H9 (cell line): ENCODE results near the gene WDR27. TPM values are rescaled to one million over a fixed set of nuclear protein-coding genes. Genes with fewer than 3 reads are reported as not detected.

Experiments
- DNase-seq: peaks from one replicate; pipeline ENCODE4 v3.0.0-alpha.2; 2017
- H2AFZ ChIP-seq: one replicate; pipeline ENCODE4 v1.6.1; 2013; ENCODE audit warnings: mild to moderate bottlenecking, low read length, control low read depth, moderate library complexity
- H2AK5ac ChIP-seq: 2 replicates; pipeline ENCODE4 v1.6.1; 2013; ENCODE audit warnings: low read length, control low read depth, mixed read lengths; ENCODE audit not compliant: insufficient read length
- H2BK120ac ChIP-seq: one replicate; pipeline ENCODE4 v1.6.1; 2013; ENCODE audit warnings: low read depth, mild to moderate bottlenecking, low read length, control low read depth, inconsistent platforms; ENCODE audit not compliant: poor library complexity, severe bottlenecking
- H2BK12ac ChIP-seq: 2 replicates; pipeline ENCODE4 v1.6.1; 2013; ENCODE audit warnings: low read length, control low read depth, mixed read lengths, low read depth; ENCODE audit not compliant: insufficient read length
- H2BK15ac ChIP-seq: 2 replicates; pipeline ENCODE4 v1.6.1; 2013; ENCODE audit warnings: low read depth, low read length, control low read depth
- H2BK20ac ChIP-seq: one replicate; pipeline ENCODE4 v1.6.1; 2013; ENCODE audit warnings: low read depth, mild to moderate bottlenecking, low read length, control low read depth, inconsistent platforms; ENCODE audit not compliant: poor library complexity, severe bottlenecking
- H2BK5ac ChIP-seq: 2 replicates; pipeline ENCODE4 v1.6.1; 2013; ENCODE audit warnings: low read length, control low read depth, mixed read lengths; ENCODE audit not compliant: insufficient read length
- H3K14ac ChIP-seq: 2 replicates; pipeline ENCODE4 v1.6.1; 2013; ENCODE audit warnings: low read length, control low read depth; ENCODE audit not compliant: insufficient read depth
- H3K18ac ChIP-seq: 2 replicates; pipeline ENCODE4 v1.6.1; 2013; ENCODE audit warnings: low read depth, mild to moderate bottlenecking, mixed read lengths, low read length, control low read depth; ENCODE audit not compliant: insufficient read length
- H3K23ac ChIP-seq: 2 replicates; pipeline ENCODE4 v1.6.1; 2013; ENCODE audit warnings: low read length, control low read depth, mixed read lengths, low read depth; ENCODE audit not compliant: insufficient read length
- H3K23me2 ChIP-seq: 2 replicates; pipeline ENCODE4 v1.6.1; 2013; ENCODE audit warnings: low read depth, mild to moderate bottlenecking, mixed read lengths, low read length, control low read depth; ENCODE audit not compliant: insufficient read length, poor library complexity, severe bottlenecking
- H3K27ac ChIP-seq: 2 replicates; pipeline ENCODE4 v1.5.1; 2013; ENCODE audit warnings: low read length, control low read depth, mixed read lengths, low read depth; ENCODE audit not compliant: insufficient read length
- H3K27me3 ChIP-seq: 2 replicates; pipeline ENCODE4 v1.6.1; 2013; ENCODE audit warnings: low read length, control low read depth, inconsistent platforms; ENCODE audit not compliant: insufficient read depth
- H3K4ac ChIP-seq: 2 replicates; pipeline ENCODE4 v1.6.1; 2013; ENCODE audit warnings: low read depth, mild to moderate bottlenecking, control low read depth, inconsistent platforms, low read length, moderate library complexity
- H3K4me1 ChIP-seq: 2 replicates; pipeline ENCODE4 v1.6.1; 2013; ENCODE audit warnings: low read length, control low read depth, inconsistent platforms; ENCODE audit not compliant: insufficient read depth
- H3K4me2 ChIP-seq: 2 replicates; pipeline ENCODE4 v1.6.1; 2013; ENCODE audit warnings: low read length, control low read depth, mixed read lengths; ENCODE audit not compliant: insufficient read length, insufficient read depth
- H3K56ac ChIP-seq: 2 replicates; pipeline ENCODE4 v1.6.1; 2013; ENCODE audit warnings: low read depth, mild to moderate bottlenecking, mixed read lengths, low read length, control low read depth; ENCODE audit not compliant: insufficient read length
- H3K79me1 ChIP-seq: 2 replicates; pipeline ENCODE4 v1.6.1; 2013; ENCODE audit warnings: low read depth, mild to moderate bottlenecking, moderate library complexity, low read length, control low read depth, inconsistent platforms; ENCODE audit not compliant: insufficient read depth, poor library complexity, severe bottlenecking
- H3K79me2 ChIP-seq: 2 replicates; pipeline ENCODE4 v1.6.1; 2013; ENCODE audit warnings: low read length, control low read depth, inconsistent platforms; ENCODE audit not compliant: insufficient read depth
- H3K9ac ChIP-seq: 2 replicates; pipeline ENCODE4 v1.6.1; 2013; ENCODE audit warnings: low read length, control low read depth, mixed read lengths; ENCODE audit not compliant: insufficient read length; ENCODE audit errors: extremely low read depth
- H3K9me3 ChIP-seq: one replicate; pipeline ENCODE4 v1.6.1; 2013; ENCODE audit warnings: low read depth, low read length, inconsistent platforms; ENCODE audit not compliant: control insufficient read depth
- H3T11ph ChIP-seq: one replicate; pipeline ENCODE4 v1.6.1; 2013; ENCODE audit warnings: mild to moderate bottlenecking, low read length, control low read depth, inconsistent platforms
- H4K20me1 ChIP-seq: one replicate; pipeline ENCODE4 v1.6.1; 2013; ENCODE audit not compliant: control insufficient read depth, insufficient read length, insufficient read depth
- H4K5ac ChIP-seq: 2 replicates; pipeline ENCODE4 v1.6.1; 2013; ENCODE audit warnings: low read depth, mild to moderate bottlenecking, mixed read lengths, low read length, control low read depth; ENCODE audit not compliant: insufficient read length
- H4K8ac ChIP-seq: replicated peaks from 2 replicates; pipeline ENCODE4 v1.6.1; 2013; ENCODE audit warnings: low read length, control low read depth, mixed read lengths, low read depth; ENCODE audit not compliant: insufficient read length
- H4K91ac ChIP-seq: 2 replicates; pipeline ENCODE4 v1.6.1; 2013; ENCODE audit warnings: low read depth, mild to moderate bottlenecking, moderate library complexity, mixed read lengths, low read length, control low read depth; ENCODE audit not compliant: insufficient read length
- H3K27ac Mint-ChIP-seq, 3 experiments: 2 replicates in 2 of 3; 3 replicates in 1 of 3; pipeline ENCODE4 v1.8.0; 2020 to 2021; ENCODE audit warnings: mixed read lengths in 3 of 3, mild to moderate bottlenecking in 1 of 3, moderate library complexity in 1 of 3
- H3K27me3 Mint-ChIP-seq: 2 replicates; pipeline ENCODE4 v1.8.0; 2021; ENCODE audit warnings: low read depth, mild to moderate bottlenecking, moderate library complexity, mixed read lengths
- H3K36me3 Mint-ChIP-seq, 3 experiments: 2 replicates in 2 of 3; 3 replicates in 1 of 3; pipeline ENCODE4 v1.8.0; 2020 to 2021; ENCODE audit warnings: low read depth in 3 of 3, mixed read lengths in 3 of 3; ENCODE audit not compliant: insufficient read depth in 1 of 3
- H3K4me1 Mint-ChIP-seq, 2 experiments: 2 replicates each; pipeline ENCODE4 v1.8.0; 2020; ENCODE audit warnings: mixed read lengths in 2 of 2
- H3K4me3 Mint-ChIP-seq, 2 experiments: 2 replicates in 1 of 2; 3 replicates in 1 of 2; pipeline ENCODE4 v1.8.0; 2020 to 2021; ENCODE audit warnings: mild to moderate bottlenecking in 2 of 2, mixed read lengths in 2 of 2, moderate library complexity in 1 of 2
- H3K9me3 Mint-ChIP-seq, 2 experiments: 2 replicates in 1 of 2; 3 replicates in 1 of 2; pipeline ENCODE4 v1.8.0; 2020; ENCODE audit warnings: mild to moderate bottlenecking in 2 of 2, mixed read lengths in 2 of 2, moderate library complexity in 1 of 2
- CTCF ChIP-seq: fragments of 200-600 bp; sonication (generic); conservative IDR thresholded peaks from 3 replicates; pipeline ENCODE4 v1.8.0; 2021; ENCODE audit warnings: antibody characterized with exemption, mild to moderate bottlenecking
- WGBS: extraction: QIAGEN DNeasy Blood & Tissue Kit; methylation state at CpG from one replicate; pipeline ENCODE4 v1.1.7; 2013; ENCODE audit warnings: missing lambda C conversion rate, low lambda C conversion rate, mixed read lengths; ENCODE audit not compliant: insufficient read length; ENCODE audit errors: extremely low coverage; 5-methylcytosine and 5-hydroxymethylcytosine counted together
- total RNA-seq: library from RNA; stranded (reverse); gene quantifications from 2 replicates; pipeline ENCODE4 v1.2.1, GENCODE V29; 2021

The WDR27 gene
- total RNA-seq, 1 experiment from 2014 or later, result 48.7 TPM

DNA sequence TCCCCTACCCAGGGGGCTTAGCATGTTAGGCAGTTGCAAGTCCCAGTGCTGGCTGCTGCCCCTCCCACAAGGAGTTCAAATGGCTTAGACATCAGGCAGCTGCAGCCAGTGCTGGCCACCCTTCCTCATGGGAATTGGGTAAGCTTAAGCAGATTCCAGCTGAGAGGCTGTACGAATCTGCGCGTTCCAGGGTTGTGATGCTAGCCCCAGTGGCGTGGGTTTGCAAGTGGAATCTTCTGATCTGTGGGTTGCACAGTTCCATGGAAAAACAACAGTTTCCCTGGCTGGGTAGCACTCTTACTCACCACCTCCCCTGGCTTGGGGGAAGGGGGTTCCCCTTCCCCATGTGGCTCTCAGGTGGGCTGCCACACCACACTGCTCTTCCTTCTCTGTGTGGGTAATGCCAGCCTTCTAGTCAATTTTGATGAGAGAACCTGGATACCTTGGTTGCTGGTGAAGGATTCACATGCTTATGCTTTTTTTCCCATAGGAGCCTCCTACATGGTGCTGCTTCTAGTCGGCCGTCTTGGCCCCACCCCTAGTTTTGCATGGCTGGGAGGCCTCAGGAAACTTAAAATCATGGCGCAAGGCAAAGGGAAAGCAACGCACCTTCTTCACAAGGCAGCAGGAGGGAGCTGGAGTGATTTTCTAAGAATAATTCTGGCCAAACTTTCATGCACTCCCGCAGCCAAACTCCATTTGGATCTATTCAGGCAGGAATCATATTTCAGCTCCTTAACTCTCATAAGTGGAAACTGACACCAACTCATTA, 36.6 kb upstream of the WDR27 start:
- Mint-ChIP-seq H3K27me3 (peaks cover 7% of the 10 kb centered on the region), H3K4me3 (no peak overlapping the region), H3K27ac (no peak overlapping the region), H3K9me3 (no peaks in the 10 kb centered on the region), H3K4me1 (peaks cover 3 to 5% of the 10 kb centered on the region in 2 experiments; a peak in 1 of 4 replicates), H3K36me3 (no peaks in the 10 kb centered on the region)
- H3K4ac ChIP-seq, result no peak overlapping the region
- H3K23ac ChIP-seq, result no peak overlapping the region
- H3K14ac ChIP-seq, result no peak overlapping the region; the same call in 1 of the 2 replicates
- no peak overlapping the region for H3K18ac ChIP-seq
- no peak overlapping the region for H4K5ac ChIP-seq
- no peak overlapping the region for H3K4me2 ChIP-seq
- no peak overlapping the region for H3T11ph ChIP-seq
- no peak overlapping the region for H4K91ac ChIP-seq
- no peaks in the 10 kb centered on the region for H3K79me2 ChIP-seq
- H4K8ac ChIP-seq, result no peak overlapping the region
- no peak overlapping the region for H2AFZ ChIP-seq
- no CpG with 5 or more reads among the region's 9 CpGs for WGBS
- no peak overlapping the region for H3K27ac ChIP-seq
- H2BK5ac ChIP-seq, result no peak overlapping the region
- H3K9ac ChIP-seq, result no peak overlapping the region
- H2BK12ac ChIP-seq, result no peak overlapping the region
- no peak overlapping the region for H3K56ac ChIP-seq
- H3K4me1 ChIP-seq, result no peaks in the 10 kb centered on the region
- no peaks in the 10 kb centered on the region for H3K23me2 ChIP-seq
- H3K79me1 ChIP-seq, result no peaks in the 10 kb centered on the region
- H2BK20ac ChIP-seq, result no peak overlapping the region
- TF ChIP-seq CTCF, result no peak
- no peak overlapping the region for H2BK15ac ChIP-seq
- peak; percentile 31 for DNase-seq
- no peak overlapping the region for H2AK5ac ChIP-seq
- H2BK120ac ChIP-seq, result no peak overlapping the region
- H3K27me3 ChIP-seq, result no peaks in the 10 kb centered on the region
- H4K20me1 ChIP-seq, result no peaks in the 10 kb centered on the region
- no peaks in the 10 kb centered on the region for H3K9me3 ChIP-seq
